Stomach (tissue), 4 donors: Measurements from ENCODE around the gene RRAS2.

Experiments used
- POLR2A ChIP-seq, 4 donors: fragments of 450-650 bp; IDR thresholded peaks; one replicate each; pipeline ENCODE4 v1.6.1; 2016; ENCODE audit warnings: antibody characterized with exemption in 4 of 4, control low read depth in 2 of 4, mild to moderate bottlenecking in 1 of 4, moderate library complexity in 1 of 4
- TF ChIP-seq, protein P1 (sequence below), 7 experiments: fragments of 450-650 bp in 4 of 7; fragments of 200-600 bp in 3 of 7; sonication (generic) in 3 of 7; IDR thresholded peaks; one replicate each; pipeline ENCODE4 v1.5.1; 2016 to 2019; ENCODE audit warnings: antibody characterized with exemption in 7 of 7, control low read depth in 2 of 7, mild to moderate bottlenecking in 1 of 7

DNA sequence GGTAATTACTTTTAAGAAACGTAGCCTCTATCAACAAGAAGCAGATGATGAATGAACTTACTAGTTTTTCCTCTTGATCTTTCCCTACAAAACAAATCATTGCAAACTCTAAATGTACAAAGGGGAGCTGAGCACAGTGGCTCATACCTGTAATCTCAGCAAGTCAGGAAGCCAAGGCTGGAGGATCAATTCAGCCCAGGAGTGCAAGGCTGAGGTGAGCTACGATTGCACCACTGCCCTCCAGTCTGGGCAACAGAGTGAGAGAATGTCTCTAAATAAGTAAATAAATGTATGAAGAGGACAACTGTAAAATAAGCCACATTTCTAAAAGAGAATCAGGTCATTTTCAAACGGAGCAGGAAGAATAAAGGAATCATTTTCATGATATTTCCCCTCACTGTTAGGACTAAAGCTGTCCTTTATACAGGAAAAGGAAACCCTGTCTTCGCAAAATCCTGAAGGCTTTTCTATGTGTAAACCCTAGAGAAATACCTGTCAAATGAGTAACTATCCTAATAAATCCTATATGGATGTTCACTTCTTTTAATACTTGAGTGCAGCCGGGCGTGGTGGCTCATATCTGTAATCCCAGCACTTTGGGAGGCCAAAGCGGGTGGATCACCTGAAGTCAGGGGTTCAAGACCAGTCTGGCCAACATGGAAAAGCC, 41.2 kb downstream of the RRAS2 start:
- TF ChIP-seq POLR2A (IDR thresholded peaks at IDR 0.05) = no peak
- TF ChIP-seq, protein P1, sequence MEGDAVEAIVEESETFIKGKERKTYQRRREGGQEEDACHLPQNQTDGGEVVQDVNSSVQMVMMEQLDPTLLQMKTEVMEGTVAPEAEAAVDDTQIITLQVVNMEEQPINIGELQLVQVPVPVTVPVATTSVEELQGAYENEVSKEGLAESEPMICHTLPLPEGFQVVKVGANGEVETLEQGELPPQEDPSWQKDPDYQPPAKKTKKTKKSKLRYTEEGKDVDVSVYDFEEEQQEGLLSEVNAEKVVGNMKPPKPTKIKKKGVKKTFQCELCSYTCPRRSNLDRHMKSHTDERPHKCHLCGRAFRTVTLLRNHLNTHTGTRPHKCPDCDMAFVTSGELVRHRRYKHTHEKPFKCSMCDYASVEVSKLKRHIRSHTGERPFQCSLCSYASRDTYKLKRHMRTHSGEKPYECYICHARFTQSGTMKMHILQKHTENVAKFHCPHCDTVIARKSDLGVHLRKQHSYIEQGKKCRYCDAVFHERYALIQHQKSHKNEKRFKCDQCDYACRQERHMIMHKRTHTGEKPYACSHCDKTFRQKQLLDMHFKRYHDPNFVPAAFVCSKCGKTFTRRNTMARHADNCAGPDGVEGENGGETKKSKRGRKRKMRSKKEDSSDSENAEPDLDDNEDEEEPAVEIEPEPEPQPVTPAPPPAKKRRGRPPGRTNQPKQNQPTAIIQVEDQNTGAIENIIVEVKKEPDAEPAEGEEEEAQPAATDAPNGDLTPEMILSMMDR (IDR thresholded peaks at IDR 0.05) = no peak
